ENCODE data around the gene TEX10. TPM values are rescaled to one million over a fixed set of nuclear protein-coding genes. Genes with fewer than 3 reads are reported as not detected.

TEX10 gene
- total RNA-seq, 1 experiment from 2014 or later: 15.4 TPM

DNA sequence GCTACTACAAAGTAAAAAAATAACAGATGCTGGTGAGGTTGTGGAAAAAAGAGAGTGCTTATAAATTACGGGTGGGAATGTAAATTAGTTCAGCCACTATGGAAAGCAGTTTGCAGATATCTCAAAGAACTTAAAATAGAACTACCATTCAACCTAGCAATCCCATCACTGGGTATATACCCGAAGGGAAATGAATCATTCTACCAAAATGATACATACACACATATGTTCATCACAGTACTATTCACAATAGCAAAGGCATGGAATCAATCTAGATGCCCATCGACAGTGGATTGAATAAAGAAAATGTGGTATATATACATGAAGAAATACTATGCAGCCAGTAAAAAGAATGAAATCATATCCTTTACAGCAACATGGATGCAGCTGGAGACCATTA is 6.3 kb upstream of the TEX10 start:
- H3K27ac ChIP-seq (ENCODE audit: low read length): no peak overlapping the region
- POLR2A ChIA-PET: no interaction called here
- intact Hi-C loops (cut with micrococcal nuclease; ENCODE audit: unreplicated experiment): no loop called here
- H3K4me1 ChIP-seq (ENCODE audit: control insufficient read depth, insufficient read depth, low read length): no peaks in the 10 kb centered on the region
- ATAC-seq (no peak), DNase-seq (ENCODE audit: low read depth, low spot score) (no peak)
- H3K36me3 ChIP-seq (ENCODE audit: control insufficient read depth, insufficient read depth, low read length): no peaks in the 10 kb centered on the region
- in situ Hi-C loops (cut with HindIII; ENCODE audit: low pct_unique_long_range_greater_than_20kb, low sequenced_read_pairs): no loop called here
- CTCF ChIA-PET: no interaction called here
- no TSS peak for BruUV-seq (replicated peaks)
- TF ChIP-seq SIN3A (IDR thresholded peaks at IDR 0.05; ENCODE audit: borderline replicate concordance, insufficient read depth, low read depth, low read length): no peak
- TF ChIP-seq TCF7L2 (IDR thresholded peaks at IDR 0.05; ENCODE audit: low read depth, low read length): no peak
- TF ChIP-seq POLR2AphosphoS5 (IDR thresholded peaks at IDR 0.05; ENCODE audit: low read depth, low read length): no peak
- no peak for TF ChIP-seq REST (IDR thresholded peaks at IDR 0.05; ENCODE audit: insufficient read depth in 1 of 2, low read depth in 2 of 2, low read length in 1 of 2)
- TF ChIP-seq, protein P1, sequence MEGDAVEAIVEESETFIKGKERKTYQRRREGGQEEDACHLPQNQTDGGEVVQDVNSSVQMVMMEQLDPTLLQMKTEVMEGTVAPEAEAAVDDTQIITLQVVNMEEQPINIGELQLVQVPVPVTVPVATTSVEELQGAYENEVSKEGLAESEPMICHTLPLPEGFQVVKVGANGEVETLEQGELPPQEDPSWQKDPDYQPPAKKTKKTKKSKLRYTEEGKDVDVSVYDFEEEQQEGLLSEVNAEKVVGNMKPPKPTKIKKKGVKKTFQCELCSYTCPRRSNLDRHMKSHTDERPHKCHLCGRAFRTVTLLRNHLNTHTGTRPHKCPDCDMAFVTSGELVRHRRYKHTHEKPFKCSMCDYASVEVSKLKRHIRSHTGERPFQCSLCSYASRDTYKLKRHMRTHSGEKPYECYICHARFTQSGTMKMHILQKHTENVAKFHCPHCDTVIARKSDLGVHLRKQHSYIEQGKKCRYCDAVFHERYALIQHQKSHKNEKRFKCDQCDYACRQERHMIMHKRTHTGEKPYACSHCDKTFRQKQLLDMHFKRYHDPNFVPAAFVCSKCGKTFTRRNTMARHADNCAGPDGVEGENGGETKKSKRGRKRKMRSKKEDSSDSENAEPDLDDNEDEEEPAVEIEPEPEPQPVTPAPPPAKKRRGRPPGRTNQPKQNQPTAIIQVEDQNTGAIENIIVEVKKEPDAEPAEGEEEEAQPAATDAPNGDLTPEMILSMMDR (IDR thresholded peaks at IDR 0.05): no peak
- H3K9me3 ChIP-seq (ENCODE audit: control insufficient read depth, insufficient read depth, low read depth, low read length): no peaks in the 10 kb centered on the region; the same call in 1 of the 2 replicates
- H3K27me3 ChIP-seq (ENCODE audit: control insufficient read depth, insufficient read depth, low read length): no peaks in the 10 kb centered on the region
- no peak overlapping the region for H3K4me3 ChIP-seq (ENCODE audit: low read depth in 2 of 2, low read length in 2 of 2)

DNA sequence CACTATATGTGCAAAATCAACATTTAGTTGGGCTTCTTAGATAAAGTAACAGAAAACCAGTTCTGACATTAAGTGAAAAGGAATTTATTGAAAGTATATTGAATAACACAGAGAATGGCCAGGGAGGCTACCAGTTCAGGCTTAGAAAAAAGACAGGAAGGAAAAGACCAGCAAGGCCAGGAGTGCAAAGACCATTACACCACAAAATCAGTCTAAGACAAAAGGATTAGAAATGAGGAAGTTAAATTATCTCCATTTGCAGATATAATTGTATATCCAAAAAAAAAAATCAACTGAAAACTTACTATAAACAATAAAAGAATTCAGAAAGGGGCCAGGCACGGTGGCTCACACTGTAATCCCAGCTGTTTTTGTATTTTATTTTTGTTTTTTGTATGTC is 4.8 kb upstream of the TEX10 start:
- H3K4me1 ChIP-seq (ENCODE audit: control insufficient read depth, insufficient read depth, low read length): no peaks in the 10 kb centered on the region; the same call in 1 of the 2 replicates
- POLR2A ChIA-PET: no interaction called here
- no peaks in the 10 kb centered on the region for H3K27me3 ChIP-seq (ENCODE audit: control insufficient read depth, insufficient read depth, low read length)
- no peaks in the 10 kb centered on the region; the same call in 1 of the 2 replicates for H3K9me3 ChIP-seq (ENCODE audit: control insufficient read depth, insufficient read depth, low read depth, low read length)
- BruUV-seq (replicated peaks): no TSS peak
- in situ Hi-C loops (cut with HindIII; ENCODE audit: low pct_unique_long_range_greater_than_20kb, low sequenced_read_pairs) (no loop called here), intact Hi-C loops (cut with micrococcal nuclease; ENCODE audit: unreplicated experiment) (no loop called here)
- CTCF ChIA-PET: no interaction called here
- no peak overlapping the region for H3K27ac ChIP-seq (ENCODE audit: low read length)
- H3K36me3 ChIP-seq (ENCODE audit: control insufficient read depth, insufficient read depth, low read length): no peaks in the 10 kb centered on the region
- no peak for TF ChIP-seq POLR2AphosphoS5 (IDR thresholded peaks at IDR 0.05; ENCODE audit: low read depth, low read length)
- TF ChIP-seq TCF7L2 (IDR thresholded peaks at IDR 0.05; ENCODE audit: low read depth, low read length): no peak
- TF ChIP-seq REST (IDR thresholded peaks at IDR 0.05; ENCODE audit: insufficient read depth in 1 of 2, low read depth in 2 of 2, low read length in 1 of 2): no peak
- TF ChIP-seq SIN3A (IDR thresholded peaks at IDR 0.05; ENCODE audit: borderline replicate concordance, insufficient read depth, low read depth, low read length): no peak
- TF ChIP-seq, protein P1 (IDR thresholded peaks at IDR 0.05): no peak
- ATAC-seq (no peak), DNase-seq (ENCODE audit: low read depth, low spot score) (no peak)
- no peak overlapping the region for H3K4me3 ChIP-seq (ENCODE audit: low read depth in 2 of 2, low read length in 2 of 2)

Measured in Panc1 (cell line).